Panc1 (cell line): Measurements from ENCODE around the gene WDR36. TPM values are rescaled to one million over a fixed set of nuclear protein-coding genes. Genes with fewer than 3 reads are reported as not detected.

Source experiments
- ATAC-seq: fragments of 200-7000 bp; cut with Tn5 transposase; 2 replicates; pipeline ENCODE4 v1.9.1; 2020; ENCODE audit warnings: mild to moderate bottlenecking, moderate library complexity
- BruUV-seq: library from RNA; stranded (reverse); fragments of 400-500 nt; replicated peaks from 2 replicates; lab custom pipeline; 2021; lab: Mats Ljungman, UMichigan
- CTCF ChIA-PET: fragments of 300-600 bp; sonication (Branson Sonifier 250); formaldehyde crosslinking; loops from one replicate; lab custom pipeline; 2022; ENCODE audit warnings: antibody characterized with exemption; lab: Charles Lee
- POLR2A ChIA-PET: fragments of 300-600 bp; sonication (Branson Sonifier 250); formaldehyde crosslinking; loops from one replicate; lab custom pipeline; 2022; ENCODE audit warnings: antibody characterized with exemption; lab: Charles Lee
- DNase-seq: peaks from one replicate; pipeline ENCODE4 v3.0.0-alpha.2; 2010; ENCODE audit warnings: low read depth, low spot score
- H3K27ac ChIP-seq: 2 replicates; pipeline ENCODE4 v1.5.1; 2011; ENCODE audit warnings: mild to moderate bottlenecking, low read length, inconsistent platforms
- H3K27me3 ChIP-seq: fragments of 200-500 bp; sonication (Bioruptor generic); 2 replicates; pipeline ENCODE4 v1.6.0; 2014; ENCODE audit warnings: low read length, inconsistent platforms; ENCODE audit not compliant: control insufficient read depth, insufficient read depth
- H3K36me3 ChIP-seq: fragments of 200-500 bp; sonication (Bioruptor generic); 2 replicates; pipeline ENCODE4 v1.5.1; 2014; ENCODE audit warnings: inconsistent platforms, mild to moderate bottlenecking, low read length, moderate library complexity; ENCODE audit not compliant: control insufficient read depth, insufficient read depth
- H3K4me1 ChIP-seq: 2 replicates; pipeline ENCODE4 v1.5.1; 2011; ENCODE audit warnings: inconsistent platforms, mild to moderate bottlenecking, low read length, moderate library complexity; ENCODE audit not compliant: control insufficient read depth, insufficient read depth
- H3K4me3 ChIP-seq, 2 experiments: 2 replicates each; pipeline ENCODE4 v1.5.1; 2011 to 2012; ENCODE audit warnings: low read depth in 2 of 2, low read length in 2 of 2, mild to moderate bottlenecking in 2 of 2, inconsistent platforms in 1 of 2, moderate library complexity in 1 of 2
- H3K9me3 ChIP-seq: fragments of 200-500 bp; sonication (Bioruptor generic); 2 replicates; pipeline ENCODE4 v1.5.1; 2014; ENCODE audit warnings: low read depth, mild to moderate bottlenecking, inconsistent platforms, low read length, moderate library complexity; ENCODE audit not compliant: control insufficient read depth, insufficient read depth
- CTCF ChIP-seq: fragments of 450-650 bp; IDR thresholded peaks from 2 replicates; pipeline ENCODE4 v1.5.1; 2017; ENCODE audit warnings: mild to moderate bottlenecking
- POLR2AphosphoS5 ChIP-seq: IDR thresholded peaks from 2 replicates; pipeline ENCODE4 v1.6.1; 2012; ENCODE audit warnings: mild to moderate bottlenecking, low read depth, low read length, moderate library complexity
- REST ChIP-seq, 2 experiments: IDR thresholded peaks; 2 replicates each; pipeline ENCODE4 v1.6.1; 2011 to 2012; ENCODE audit warnings: low read depth in 2 of 2, control low read depth in 1 of 2, low read length in 1 of 2, mild to moderate bottlenecking in 1 of 2, moderate library complexity in 1 of 2; ENCODE audit not compliant: insufficient read depth in 1 of 2
- SIN3A ChIP-seq: IDR thresholded peaks from 2 replicates; pipeline ENCODE4 v1.6.1; 2012; ENCODE audit warnings: low read depth, mild to moderate bottlenecking, low read length, moderate library complexity, borderline replicate concordance; ENCODE audit not compliant: insufficient read depth
- TCF7L2 ChIP-seq: IDR thresholded peaks from 2 replicates; pipeline ENCODE4 v1.6.1; 2011; ENCODE audit warnings: mild to moderate bottlenecking, low read depth, low read length, inconsistent platforms
- in situ Hi-C: cut with HindIII; loops from 2 replicates; pipeline ENCODE4 v1.10.0; 2016; ENCODE audit warnings: low sequenced_read_pairs, low pct_unique_long_range_greater_than_20kb
- intact Hi-C: fragments of 100-400 bp; cut with micrococcal nuclease; formaldehyde crosslinking; loops from one replicate; pipeline ENCODE4 v1.10.0; 2022; ENCODE audit not compliant: unreplicated experiment
- total RNA-seq: library from RNA; stranded (reverse); gene quantifications from one replicate; pipeline ENCODE4 v1.2.1, GENCODE V29; 2021; ENCODE audit not compliant: unreplicated experiment

WDR36 gene
- total RNA-seq, 1 experiment from 2014 or later: 33.9 TPM

DNA sequence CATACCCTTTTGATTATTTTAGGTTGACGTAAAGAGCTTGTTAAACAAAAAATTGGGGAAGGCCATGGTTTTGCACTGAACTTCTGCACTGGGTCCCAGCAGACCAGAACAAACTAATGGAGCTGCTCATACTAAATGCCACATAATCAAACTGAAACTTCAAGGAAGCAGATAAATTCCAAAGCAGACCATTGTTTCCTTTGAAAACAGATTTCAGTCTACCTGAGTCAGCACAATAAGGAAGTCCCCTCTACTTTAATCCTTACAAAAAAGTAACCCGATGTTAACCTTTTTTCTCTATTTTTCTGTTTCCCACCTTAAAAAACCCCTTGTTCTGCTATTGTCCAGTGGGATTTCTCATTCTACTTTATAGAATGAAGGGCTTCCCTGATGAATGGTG, 39.2 kb downstream of the WDR36 start:
- TF ChIP-seq POLR2AphosphoS5 (no peak), REST (IDR thresholded peaks at IDR 0.05; ENCODE audit: insufficient read depth in 1 of 2, low read depth in 2 of 2, low read length in 1 of 2) (no peak), CTCF (no peak), TCF7L2 (no peak), SIN3A (no peak)
- ChIA-PET POLR2A (no interaction called here), CTCF (no interaction called here)
- Histone ChIP-seq H3K27me3 (no peaks in the 10 kb centered on the region), H3K4me3 (no peak overlapping the region), H3K27ac (no peak overlapping the region), H3K36me3 (peaks cover 9% of the 10 kb centered on the region), H3K4me1 (no peaks in the 10 kb centered on the region), H3K9me3 (no peaks in the 10 kb centered on the region)
- no TSS peak for BruUV-seq
- no peak for DNase-seq
- in situ Hi-C loops: no loop called here
- intact Hi-C loops: no loop called here
- ATAC-seq: no peak

- intact Hi-C loops: no loop called here
- peaks cover 6% of the 10 kb centered on the region for H3K36me3 ChIP-seq
- H3K9me3 ChIP-seq: no peaks in the 10 kb centered on the region
- no TSS peak for BruUV-seq
- ChIA-PET CTCF (no interaction called here), POLR2A (no interaction called here)
- H3K27ac ChIP-seq: no peak overlapping the region
- TF ChIP-seq REST (IDR thresholded peaks at IDR 0.05; ENCODE audit: insufficient read depth in 1 of 2, low read depth in 2 of 2, low read length in 1 of 2): no peak
- no peak for TF ChIP-seq POLR2AphosphoS5
- no peak for TF ChIP-seq SIN3A
- no peak for TF ChIP-seq TCF7L2
- TF ChIP-seq CTCF: no peak
- H3K27me3 ChIP-seq: no peaks in the 10 kb centered on the region
- in situ Hi-C loops: no loop called here
- H3K4me1 ChIP-seq: no peaks in the 10 kb centered on the region
- ATAC-seq (no peak), DNase-seq (no peak)
- no peak overlapping the region for H3K4me3 ChIP-seq
Observed at GRCh38 chr5:111132076-111132475, 39.9 kb downstream of the WDR36 start.
